ENCODE results near the gene PTDSS2.

Gene PTDSS2

DNA sequence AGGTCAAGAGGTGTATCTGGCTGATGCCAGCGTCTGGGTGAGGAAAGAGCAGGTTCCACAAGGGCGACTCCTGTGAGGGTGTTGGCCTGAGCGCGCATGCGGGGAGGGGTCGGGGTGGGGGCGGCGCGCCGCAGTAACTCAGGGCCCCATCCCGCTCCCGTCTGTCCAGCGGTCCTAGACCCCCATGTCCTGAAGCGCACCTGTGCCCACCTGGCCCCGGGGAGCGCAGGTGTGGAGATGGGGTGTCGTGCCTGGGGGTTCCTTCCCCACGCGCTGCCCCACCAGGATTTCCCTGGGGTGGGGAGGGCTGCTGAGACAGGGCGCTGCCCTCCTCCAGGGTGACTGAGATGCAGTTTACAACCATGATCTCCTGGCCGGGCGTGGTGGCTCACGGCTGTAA lies 36.1 kb downstream of the PTDSS2 start:
- Histone ChIP-seq H3K79me2 (ENCODE audit: insufficient read depth, low read length) (no peaks in the 10 kb centered on the region), H3K9ac (ENCODE audit: low read length) (no peak overlapping the region), H3F3A (ENCODE audit: insufficient read depth, low read length) (no peaks in the 10 kb centered on the region), H2AFZ (ENCODE audit: low read length) (no peak overlapping the region), H4K20me1 (ENCODE audit: insufficient read depth, low read length) (no peaks in the 10 kb centered on the region), H3K27ac (ENCODE audit: low read depth, low read length, poor library complexity, severe bottlenecking) (no peak overlapping the region), H3K9me2 (ENCODE audit: low read depth, low read length) (no peaks in the 10 kb centered on the region), H3K4me3 (ENCODE audit: low read depth, low read length, poor library complexity, severe bottlenecking) (no peak overlapping the region), H3K4me1 (ENCODE audit: insufficient read depth, low read length, severe bottlenecking) (no peaks in the 10 kb centered on the region), H3K27me3 (ENCODE audit: insufficient read depth, low read length) (no peaks in the 10 kb centered on the region), H3K9me3 (ENCODE audit: low read length) (no peaks in the 10 kb centered on the region), H3K4me2 (ENCODE audit: low read length) (no peak overlapping the region), H3K36me3 (ENCODE audit: insufficient read depth, low read length) (no peaks in the 10 kb centered on the region)
- TF ChIP-seq, protein P1, sequence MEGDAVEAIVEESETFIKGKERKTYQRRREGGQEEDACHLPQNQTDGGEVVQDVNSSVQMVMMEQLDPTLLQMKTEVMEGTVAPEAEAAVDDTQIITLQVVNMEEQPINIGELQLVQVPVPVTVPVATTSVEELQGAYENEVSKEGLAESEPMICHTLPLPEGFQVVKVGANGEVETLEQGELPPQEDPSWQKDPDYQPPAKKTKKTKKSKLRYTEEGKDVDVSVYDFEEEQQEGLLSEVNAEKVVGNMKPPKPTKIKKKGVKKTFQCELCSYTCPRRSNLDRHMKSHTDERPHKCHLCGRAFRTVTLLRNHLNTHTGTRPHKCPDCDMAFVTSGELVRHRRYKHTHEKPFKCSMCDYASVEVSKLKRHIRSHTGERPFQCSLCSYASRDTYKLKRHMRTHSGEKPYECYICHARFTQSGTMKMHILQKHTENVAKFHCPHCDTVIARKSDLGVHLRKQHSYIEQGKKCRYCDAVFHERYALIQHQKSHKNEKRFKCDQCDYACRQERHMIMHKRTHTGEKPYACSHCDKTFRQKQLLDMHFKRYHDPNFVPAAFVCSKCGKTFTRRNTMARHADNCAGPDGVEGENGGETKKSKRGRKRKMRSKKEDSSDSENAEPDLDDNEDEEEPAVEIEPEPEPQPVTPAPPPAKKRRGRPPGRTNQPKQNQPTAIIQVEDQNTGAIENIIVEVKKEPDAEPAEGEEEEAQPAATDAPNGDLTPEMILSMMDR (IDR thresholded peaks at IDR 0.05; ENCODE audit: low read length) = no peak
- TF ChIP-seq EZH2 (IDR thresholded peaks at IDR 0.05; ENCODE audit: borderline replicate concordance, low read length) = no peak

DNA sequence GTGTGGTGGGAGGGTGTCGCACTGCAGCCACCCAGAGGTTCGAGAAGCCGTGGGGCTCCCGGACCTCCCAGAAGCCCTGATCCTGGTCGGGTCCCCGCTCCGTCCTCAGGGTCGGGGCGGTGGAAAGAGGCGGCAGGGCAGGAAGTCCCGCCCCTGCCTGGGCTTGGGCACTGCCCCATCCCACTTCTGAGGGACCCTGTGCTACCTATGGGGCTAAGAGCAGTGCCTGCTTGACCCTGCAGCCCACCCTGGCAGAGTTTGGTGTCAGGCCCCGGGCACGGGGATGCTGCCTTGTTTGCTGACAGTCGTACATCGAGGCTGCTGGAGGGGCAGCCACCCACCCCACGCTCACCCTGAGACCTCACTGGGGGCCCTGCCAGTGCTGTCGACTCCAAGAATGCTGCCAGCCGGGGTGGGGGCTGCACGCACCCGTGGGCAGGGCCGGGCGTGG lies 37.5 kb downstream of the PTDSS2 start:
- Histone ChIP-seq H3K36me3 (ENCODE audit: insufficient read depth, low read length) (no peaks in the 10 kb centered on the region), H3K27ac (ENCODE audit: low read depth, low read length, poor library complexity, severe bottlenecking) (no peak overlapping the region), H4K20me1 (ENCODE audit: insufficient read depth, low read length) (no peaks in the 10 kb centered on the region), H3K9me3 (ENCODE audit: low read length) (no peaks in the 10 kb centered on the region), H3K27me3 (ENCODE audit: insufficient read depth, low read length) (no peaks in the 10 kb centered on the region), H2AFZ (ENCODE audit: low read length) (no peak overlapping the region), H3K79me2 (ENCODE audit: insufficient read depth, low read length) (no peaks in the 10 kb centered on the region), H3K4me3 (ENCODE audit: low read depth, low read length, poor library complexity, severe bottlenecking) (no peak overlapping the region), H3K4me1 (ENCODE audit: insufficient read depth, low read length, severe bottlenecking) (peaks cover 4% of the 10 kb centered on the region), H3F3A (ENCODE audit: insufficient read depth, low read length) (no peaks in the 10 kb centered on the region), H3K9me2 (ENCODE audit: low read depth, low read length) (no peaks in the 10 kb centered on the region), H3K4me2 (ENCODE audit: low read length) (no peak overlapping the region), H3K9ac (ENCODE audit: low read length) (no peak overlapping the region)
- TF ChIP-seq EZH2 (IDR thresholded peaks at IDR 0.05; ENCODE audit: borderline replicate concordance, low read length) = no peak
- TF ChIP-seq, protein P1 (IDR thresholded peaks at IDR 0.05; ENCODE audit: low read length) = no peak

DNA sequence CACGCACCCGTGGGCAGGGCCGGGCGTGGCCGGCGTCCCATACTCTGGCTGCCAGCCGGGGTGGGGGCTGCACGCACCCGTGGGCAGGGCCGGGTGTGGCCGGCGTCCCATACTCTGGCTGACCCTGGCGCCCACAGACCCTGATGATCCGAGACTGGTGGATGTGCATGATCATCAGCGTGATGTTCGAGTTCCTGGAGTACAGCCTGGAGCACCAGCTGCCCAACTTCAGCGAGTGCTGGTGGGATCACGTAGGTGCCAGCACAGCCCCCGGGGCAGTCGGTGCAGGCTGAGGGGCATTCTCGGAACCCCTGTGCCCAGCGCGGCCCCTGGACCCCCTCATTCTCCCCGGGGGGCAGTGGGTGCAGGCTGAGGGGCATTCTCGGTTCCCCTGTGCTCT lies 38.0 kb downstream of the PTDSS2 start:
- Histone ChIP-seq H3K9me3 (ENCODE audit: low read length) (no peaks in the 10 kb centered on the region), H3K9ac (ENCODE audit: low read length) (no peak overlapping the region), H3K4me1 (ENCODE audit: insufficient read depth, low read length, severe bottlenecking) (peaks cover 8% of the 10 kb centered on the region), H3K4me2 (ENCODE audit: low read length) (no peak overlapping the region), H3K27me3 (ENCODE audit: insufficient read depth, low read length) (no peaks in the 10 kb centered on the region), H3K36me3 (ENCODE audit: insufficient read depth, low read length) (peaks cover under 1% of the 10 kb centered on the region; the same call in 1 of the 2 replicates), H3K9me2 (ENCODE audit: low read depth, low read length) (no peaks in the 10 kb centered on the region), H3K79me2 (ENCODE audit: insufficient read depth, low read length) (no peaks in the 10 kb centered on the region), H4K20me1 (ENCODE audit: insufficient read depth, low read length) (no peaks in the 10 kb centered on the region), H3K4me3 (ENCODE audit: low read depth, low read length, poor library complexity, severe bottlenecking) (no peak overlapping the region), H2AFZ (ENCODE audit: low read length) (no peak overlapping the region), H3F3A (ENCODE audit: insufficient read depth, low read length) (no peaks in the 10 kb centered on the region), H3K27ac (ENCODE audit: low read depth, low read length, poor library complexity, severe bottlenecking) (no peak overlapping the region)
- TF ChIP-seq EZH2 (IDR thresholded peaks at IDR 0.05; ENCODE audit: borderline replicate concordance, low read length) = no peak
- TF ChIP-seq, protein P1 (IDR thresholded peaks at IDR 0.05; ENCODE audit: low read length) = no peak
